CD8-positive, alpha-beta memory T cell (primary cell): Measurements from ENCODE around the gene KRTAP5-11. TPM values are rescaled to one million over a fixed set of nuclear protein-coding genes. Genes with fewer than 3 reads are reported as not detected.
"Not testable (repeated sequence)": the region's sequence is repeated elsewhere in the genome, so short reads cannot be mapped to it uniquely, and the experiment has no call there.

Source experiments
- CTCF ChIA-PET: fragments of 350-600 bp; sonication (Branson Sonifier 250); formaldehyde crosslinking; loops from one replicate; lab custom pipeline; 2021; ENCODE audit warnings: antibody characterized with exemption; lab: Charles Lee
- POLR2A ChIA-PET: fragments of 350-600 bp; sonication (Branson Sonifier 250); formaldehyde crosslinking; loops from one replicate; lab custom pipeline; 2021; ENCODE audit warnings: antibody characterized with exemption; lab: Charles Lee
- DNase-seq, 5 donors: peaks; one replicate each; pipeline versions ENCODE4 v3.0.0 to v3.0.0-alpha.2; 2020 to 2022; ENCODE audit warnings: mixed read lengths in 1 of 5
- H3K27ac ChIP-seq: one replicate; pipeline ENCODE4 v1.7.0; 2013; ENCODE audit warnings: low read depth, mild to moderate bottlenecking, low read length, moderate library complexity
- H3K27me3 ChIP-seq: 2 replicates; pipeline ENCODE4 v1.7.0; 2013; ENCODE audit warnings: low read length, mild to moderate bottlenecking; ENCODE audit not compliant: insufficient read depth, poor library complexity, severe bottlenecking
- H3K36me3 ChIP-seq: 2 replicates; pipeline ENCODE4 v1.7.0; 2013; ENCODE audit warnings: mild to moderate bottlenecking, low read length, moderate library complexity; ENCODE audit not compliant: insufficient read depth
- H3K4me1 ChIP-seq: 2 replicates; pipeline ENCODE4 v1.7.0; 2013; ENCODE audit warnings: mild to moderate bottlenecking, low read length, moderate library complexity; ENCODE audit not compliant: insufficient read depth
- H3K4me3 ChIP-seq: 2 replicates; pipeline ENCODE4 v1.7.0; 2013; ENCODE audit warnings: mild to moderate bottlenecking, low read length
- H3K9me3 ChIP-seq: 2 replicates; pipeline ENCODE4 v1.7.0; 2013; ENCODE audit warnings: mild to moderate bottlenecking, low read length
- H3K27ac Mint-ChIP-seq, 8 donors: one replicate each; pipeline ENCODE4 v1.8.0; 2020 to 2021; ENCODE audit warnings: mixed read lengths in 8 of 8, mild to moderate bottlenecking in 6 of 8, inconsistent platforms in 3 of 8, moderate library complexity in 3 of 8
- H3K27me3 Mint-ChIP-seq, 2 donors: one replicate each; pipeline ENCODE4 v1.8.0; 2020 to 2021; ENCODE audit warnings: mixed read lengths in 2 of 2, mild to moderate bottlenecking in 1 of 2, moderate library complexity in 1 of 2
- H3K36me3 Mint-ChIP-seq, 3 donors: one replicate each; pipeline ENCODE4 v1.8.0; 2020 to 2021; ENCODE audit warnings: mixed read lengths in 3 of 3, inconsistent platforms in 1 of 3, mild to moderate bottlenecking in 1 of 3
- H3K4me1 Mint-ChIP-seq, 3 donors: one replicate each; pipeline ENCODE4 v1.8.0; 2020 to 2021; ENCODE audit warnings: mixed read lengths in 3 of 3, inconsistent platforms in 1 of 3, mild to moderate bottlenecking in 1 of 3
- H3K4me3 Mint-ChIP-seq, 7 donors: one replicate each; pipeline ENCODE4 v1.8.0; 2020 to 2021; ENCODE audit warnings: mixed read lengths in 7 of 7, mild to moderate bottlenecking in 6 of 7, moderate library complexity in 4 of 7, inconsistent platforms in 2 of 7
- H3K9me3 Mint-ChIP-seq, 5 donors: one replicate each; pipeline ENCODE4 v1.8.0; 2020 to 2022; ENCODE audit warnings: mixed read lengths in 5 of 5, mild to moderate bottlenecking in 3 of 5, moderate library complexity in 2 of 5, inconsistent platforms in 1 of 5
- polyA plus RNA-seq: library from polyadenylated mRNA; unstranded; fragments of 300-500 nt; fragmentation: Illumina TruSeq; gene quantifications from one replicate; pipeline ENCODE4 v1.2.3, GENCODE V29; 2021
- total RNA-seq, 2 experiments: library from RNA; stranded (reverse); gene quantifications; one replicate each; pipeline ENCODE4 v1.2.3, GENCODE V29; 2021

The KRTAP5-11 gene
- total and polyA plus RNA-seq, 3 experiments from 2014 or later: not detected

DNA sequence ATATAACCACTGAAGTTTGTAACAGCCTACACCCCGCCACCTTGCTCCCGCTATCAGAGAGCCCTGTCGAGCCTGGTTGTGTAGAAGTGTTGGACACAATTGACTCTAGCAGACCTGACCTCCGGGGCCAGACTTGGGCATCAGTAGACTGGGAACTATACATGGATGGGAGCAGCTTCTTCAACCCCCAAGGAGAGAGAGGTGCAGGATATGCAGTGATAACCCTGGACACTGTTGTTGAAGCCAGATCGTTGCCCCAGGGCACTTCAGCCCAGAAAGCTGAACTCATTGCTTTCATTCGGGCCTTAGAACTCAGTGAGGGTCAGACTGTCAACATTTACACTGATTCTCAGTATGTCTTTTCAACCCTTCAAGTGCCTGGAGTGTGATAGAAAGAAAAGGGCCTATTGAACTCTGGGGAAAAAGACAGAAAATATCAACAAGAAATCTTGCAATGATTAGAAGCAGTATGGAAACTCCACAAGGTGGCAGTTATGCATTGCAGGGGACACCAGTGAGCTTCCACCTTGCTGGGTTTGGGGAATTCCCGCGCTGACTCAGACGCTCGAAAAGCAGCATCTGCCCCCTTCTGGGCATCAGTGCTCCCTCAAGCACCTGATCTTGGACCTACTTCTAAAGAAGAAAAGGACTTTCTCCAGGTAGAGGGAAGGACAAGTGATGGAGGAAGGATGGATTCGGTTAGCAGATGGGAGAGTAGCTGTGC lies 6.3 kb upstream of the KRTAP5-11 start:
- H3K27ac ChIP-seq, H3K4me1 Mint-ChIP-seq, H3K9me3 ChIP-seq, H3K27me3 ChIP-seq, H3K9me3 Mint-ChIP-seq, H3K4me3 Mint-ChIP-seq, H3K36me3 ChIP-seq, H3K4me1 ChIP-seq, H3K27ac Mint-ChIP-seq, H3K4me3 ChIP-seq, CTCF ChIA-PET, H3K36me3 Mint-ChIP-seq, POLR2A ChIA-PET: not testable (repeated sequence)
- DNase-seq: peak in 1 of 5 donors; percentile 54
- H3K27me3 Mint-ChIP-seq: peaks cover 2 to 14% of the 10 kb centered on the region in 2 donors

DNA sequence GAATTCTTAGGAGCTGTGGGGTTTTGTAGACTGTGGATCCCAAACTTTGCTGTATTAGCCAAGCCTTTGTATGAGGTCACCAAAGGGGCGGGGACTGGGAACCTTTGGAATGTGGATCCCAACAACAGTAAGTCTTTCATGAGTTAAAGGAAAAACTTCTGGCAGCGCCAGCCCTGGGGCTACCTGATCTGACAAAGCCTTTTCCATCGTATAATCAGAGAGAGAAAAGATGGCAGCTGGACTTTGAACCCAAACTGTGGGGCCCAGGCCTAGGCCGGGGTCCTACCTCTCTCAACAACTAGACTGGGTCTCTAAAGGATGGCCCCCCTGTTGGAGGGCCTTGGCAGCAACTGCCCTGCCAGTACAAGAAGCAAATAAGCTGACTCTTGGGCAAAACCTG lies 5.6 kb upstream of the KRTAP5-11 start:
- DNase-seq, H3K27ac ChIP-seq, H3K4me1 ChIP-seq, H3K4me3 Mint-ChIP-seq, H3K36me3 Mint-ChIP-seq, H3K4me3 ChIP-seq, H3K36me3 ChIP-seq, H3K9me3 ChIP-seq, H3K9me3 Mint-ChIP-seq, H3K4me1 Mint-ChIP-seq, POLR2A ChIA-PET, H3K27me3 ChIP-seq, H3K27ac Mint-ChIP-seq, CTCF ChIA-PET: not testable (repeated sequence)
- peaks cover 2 to 14% of the 10 kb centered on the region in 2 donors for H3K27me3 Mint-ChIP-seq

- H3K36me3 ChIP-seq, H3K27ac ChIP-seq, DNase-seq, H3K4me1 Mint-ChIP-seq, H3K36me3 Mint-ChIP-seq, POLR2A ChIA-PET, H3K27ac Mint-ChIP-seq, H3K4me3 Mint-ChIP-seq, H3K4me3 ChIP-seq, H3K9me3 Mint-ChIP-seq, H3K4me1 ChIP-seq, H3K9me3 ChIP-seq, CTCF ChIA-PET, H3K27me3 ChIP-seq: not testable (repeated sequence)
- peaks cover 7 to 33% of the 10 kb centered on the region in 2 donors for H3K27me3 Mint-ChIP-seq
Observed at GRCh38 chr11:71585673-71586072, 3.0 kb upstream of the KRTAP5-11 start.

GRCh38 chr11:71582969-71583368 lies 294 bp upstream of the KRTAP5-11 start:
- H3K27ac ChIP-seq, CTCF ChIA-PET, H3K4me1 ChIP-seq, H3K4me3 ChIP-seq, DNase-seq, H3K4me3 Mint-ChIP-seq, H3K27me3 ChIP-seq, H3K9me3 Mint-ChIP-seq, H3K9me3 ChIP-seq, H3K27ac Mint-ChIP-seq, H3K36me3 ChIP-seq, H3K36me3 Mint-ChIP-seq, POLR2A ChIA-PET: not testable (repeated sequence)
- H3K27me3 Mint-ChIP-seq: peaks cover 13 to 39% of the 10 kb centered on the region in 2 donors
- peaks cover 5 to 10% (median 10%) of the 10 kb centered on the region in 3 donors for H3K4me1 Mint-ChIP-seq

DNA sequence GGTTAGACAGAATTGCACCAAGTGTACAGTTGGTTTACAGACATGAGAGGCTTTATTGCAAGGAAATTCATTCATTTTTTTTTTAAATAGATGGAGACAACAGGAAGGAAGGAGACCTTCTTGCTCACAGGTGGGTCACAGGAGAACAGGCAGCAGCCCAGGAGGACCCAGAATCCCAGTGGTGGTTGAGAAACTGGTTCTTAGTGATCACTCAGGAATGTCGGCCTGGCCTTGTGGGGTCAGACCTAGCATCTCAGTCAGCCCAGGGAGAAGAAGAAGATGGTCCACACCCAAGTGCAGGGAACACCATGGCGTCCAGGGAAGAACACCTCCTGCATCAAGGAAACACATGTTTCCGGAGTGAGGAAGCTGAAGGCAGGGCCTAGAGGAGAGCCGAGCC lies 849 bp downstream of the KRTAP5-11 start:
- Histone ChIP-seq H3K4me3 (no peak overlapping the region), H3K27ac (no peak overlapping the region), H3K36me3 (no peaks in the 10 kb centered on the region), H3K9me3 (no peaks in the 10 kb centered on the region), H3K27me3 (no peaks in the 10 kb centered on the region), H3K4me1 (no peaks in the 10 kb centered on the region)
- Mint-ChIP-seq H3K27ac (no peak overlapping the region), H3K9me3 (no peaks in the 10 kb centered on the region), H3K4me3 (no peak overlapping the region), H3K36me3 (no peaks in the 10 kb centered on the region), H3K27me3 (peaks cover 13 to 39% of the 10 kb centered on the region in 2 donors), H3K4me1 (peaks cover 5 to 10% (median 10%) of the 10 kb centered on the region in 3 donors)
- no peak for DNase-seq
- CTCF ChIA-PET: no interaction called here
- POLR2A ChIA-PET: no interaction called here

DNA sequence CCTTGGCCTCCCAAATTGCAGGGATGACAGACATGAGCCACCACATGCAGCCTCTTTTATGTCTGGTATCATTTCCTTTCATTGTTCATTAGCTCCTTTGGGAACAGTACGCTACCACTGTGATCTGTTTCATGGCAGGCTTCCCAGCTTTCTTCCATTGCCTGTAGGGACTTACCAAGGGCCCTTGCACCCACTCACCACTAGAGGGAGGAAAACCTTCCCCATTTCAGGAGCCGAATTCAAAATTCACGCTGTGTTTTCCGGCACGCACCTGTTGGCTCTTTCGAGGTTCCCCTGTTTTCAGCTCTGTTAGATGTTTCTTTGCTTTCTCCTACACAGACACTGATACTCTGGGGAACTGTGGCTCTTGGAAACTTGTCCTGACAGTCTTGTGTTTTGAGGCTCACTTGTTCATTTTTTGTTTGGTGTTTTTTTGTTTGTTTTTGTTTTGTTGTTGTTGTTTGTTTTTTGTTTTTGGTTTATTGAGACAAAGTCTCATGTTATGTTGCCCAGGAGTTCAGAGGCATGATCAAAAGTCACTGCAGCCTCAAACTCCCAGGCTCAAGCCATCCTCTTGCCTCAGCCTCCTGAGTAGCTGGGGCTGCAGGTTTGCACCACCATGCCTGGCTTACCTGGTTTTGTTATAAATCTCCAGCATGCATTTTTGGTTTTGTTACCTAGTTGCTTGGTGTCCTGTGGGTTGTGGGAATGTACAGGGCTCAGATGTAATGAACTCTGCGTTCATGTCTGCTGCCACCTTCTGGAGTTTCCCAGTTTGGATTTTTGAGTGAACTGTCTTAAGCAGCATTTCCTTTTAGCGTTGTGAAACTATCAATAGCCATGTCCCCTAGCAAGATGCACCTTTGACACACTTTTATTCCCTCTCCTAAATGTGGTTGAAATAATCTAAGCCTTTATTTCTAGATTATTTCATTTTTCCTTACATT lies 2.3 kb downstream of the KRTAP5-11 start:
- ChIA-PET CTCF (interaction anchor here (1.0 kb wide), 1 partner anchor 9 kb away, joined by 3 read pairs; no protein-coding TSS in a partner anchor), POLR2A (no interaction called here)
- Histone ChIP-seq H3K4me3 (no peak overlapping the region), H3K27ac (no peak overlapping the region), H3K4me1 (no peaks in the 10 kb centered on the region), H3K27me3 (no peaks in the 10 kb centered on the region), H3K9me3 (no peaks in the 10 kb centered on the region), H3K36me3 (no peaks in the 10 kb centered on the region)
- DNase-seq: no peak
- no peaks in the 10 kb centered on the region for H3K36me3 Mint-ChIP-seq
- peaks cover 14 to 31% of the 10 kb centered on the region in 2 donors for H3K27me3 Mint-ChIP-seq
- H3K27ac Mint-ChIP-seq: no peak overlapping the region
- H3K4me3 Mint-ChIP-seq: no peak overlapping the region
- peaks cover 5 to 10% (median 10%) of the 10 kb centered on the region in 3 donors for H3K4me1 Mint-ChIP-seq
- no peaks in the 10 kb centered on the region for H3K9me3 Mint-ChIP-seq

DNA sequence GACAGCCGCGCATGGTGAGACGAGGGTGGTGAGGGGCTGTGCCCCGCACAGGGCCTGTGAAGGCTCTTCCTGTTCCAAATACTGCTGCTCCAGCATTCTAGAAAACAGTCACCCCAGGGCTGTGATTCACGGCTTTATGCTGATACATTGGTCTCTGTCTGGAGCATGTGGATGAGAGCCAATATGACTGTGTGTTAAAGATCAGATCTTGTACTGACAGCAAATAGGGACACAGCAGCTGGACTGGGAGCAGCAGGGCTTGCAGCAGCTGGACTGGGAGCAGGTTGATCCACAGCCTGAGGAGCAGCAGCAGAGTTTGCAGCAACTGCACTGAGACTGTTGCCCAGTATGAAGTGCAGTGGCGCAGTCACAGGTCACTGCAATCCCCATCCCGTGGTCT lies 3.2 kb downstream of the KRTAP5-11 start:
- POLR2A ChIA-PET, H3K4me3 ChIP-seq, H3K4me3 Mint-ChIP-seq, H3K27me3 ChIP-seq, H3K4me1 ChIP-seq, DNase-seq, H3K27ac ChIP-seq, H3K9me3 ChIP-seq, H3K36me3 ChIP-seq, H3K27ac Mint-ChIP-seq, H3K36me3 Mint-ChIP-seq, H3K9me3 Mint-ChIP-seq: not testable (repeated sequence)
- CTCF ChIA-PET: interaction anchor here (1.0 kb wide), 1 partner anchor 8 kb away, joined by 3 read pairs; no protein-coding TSS in a partner anchor
- Mint-ChIP-seq H3K27me3 (peaks cover 14 to 25% of the 10 kb centered on the region in 2 donors), H3K4me1 (peaks cover 5 to 10% (median 10%) of the 10 kb centered on the region in 3 donors)

- Mint-ChIP-seq H3K9me3 (no peaks in the 10 kb centered on the region), H3K27me3 (peaks cover 18 to 25% of the 10 kb centered on the region in 2 donors), H3K27ac (no peak overlapping the region), H3K36me3 (no peaks in the 10 kb centered on the region), H3K4me3 (no peak overlapping the region), H3K4me1 (peaks cover 5 to 10% (median 10%) of the 10 kb centered on the region in 3 donors)
- Histone ChIP-seq H3K9me3 (no peaks in the 10 kb centered on the region), H3K27ac (no peak overlapping the region), H3K4me3 (no peak overlapping the region), H3K4me1 (no peaks in the 10 kb centered on the region), H3K36me3 (no peaks in the 10 kb centered on the region), H3K27me3 (no peaks in the 10 kb centered on the region)
- CTCF ChIA-PET: no interaction called here
- POLR2A ChIA-PET: no interaction called here
- no peak for DNase-seq
Observed at GRCh38 chr11:71577469-71578004, 5.1 kb downstream of the KRTAP5-11 start.
